DMS53 treated with DMSO at 0.1 percent for 48 hours (cell line): ENCODE measurements around the gene TIE1.

Source experiments
- DNase-seq: peaks from one replicate; lab custom pipeline; 2025; ENCODE audit not compliant: unreplicated experiment; lab: John Stamatoyannopoulos, UW

The TIE1 gene

DNA sequence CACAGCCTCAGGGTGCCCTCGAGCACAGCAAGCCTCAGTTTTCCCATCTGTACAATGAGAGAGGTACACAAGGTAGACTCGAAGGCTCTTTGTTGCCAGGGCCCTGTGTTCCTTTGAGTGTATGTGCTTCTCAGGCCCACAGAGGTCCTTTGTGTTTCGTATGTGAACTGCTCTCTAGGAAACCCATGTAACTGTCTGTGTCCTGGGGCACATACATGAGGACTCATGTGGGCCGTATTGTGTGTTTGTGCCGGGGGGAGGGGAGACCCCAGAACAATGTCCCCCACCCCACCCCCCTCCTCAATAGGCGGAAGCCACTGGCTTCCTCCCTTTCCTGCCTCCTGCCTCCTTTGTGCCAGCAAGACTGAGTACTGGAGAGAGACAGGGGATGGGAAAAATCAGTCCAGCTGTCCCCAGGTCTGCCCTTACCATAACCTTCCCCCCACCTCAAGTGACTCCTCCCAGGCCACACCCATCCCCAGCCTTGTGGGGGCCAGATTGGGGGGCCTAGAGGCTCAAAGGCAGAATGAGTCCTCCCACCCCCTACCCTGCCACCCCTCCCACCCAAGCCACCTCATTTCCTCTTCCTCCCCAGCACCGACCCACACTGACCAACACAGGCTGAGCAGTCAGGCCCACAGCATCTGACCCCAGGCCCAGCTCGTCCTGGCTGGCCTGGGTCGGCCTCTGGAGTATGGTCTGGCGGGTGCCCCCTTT, at the start of gene TIE1:
Gene TIE1 (plus strand): TSS at position 605 of the 717 bp plus-strand sequence. CDS start 90 bp downstream, at position 695.
- DNase-seq: no peak

DNA sequence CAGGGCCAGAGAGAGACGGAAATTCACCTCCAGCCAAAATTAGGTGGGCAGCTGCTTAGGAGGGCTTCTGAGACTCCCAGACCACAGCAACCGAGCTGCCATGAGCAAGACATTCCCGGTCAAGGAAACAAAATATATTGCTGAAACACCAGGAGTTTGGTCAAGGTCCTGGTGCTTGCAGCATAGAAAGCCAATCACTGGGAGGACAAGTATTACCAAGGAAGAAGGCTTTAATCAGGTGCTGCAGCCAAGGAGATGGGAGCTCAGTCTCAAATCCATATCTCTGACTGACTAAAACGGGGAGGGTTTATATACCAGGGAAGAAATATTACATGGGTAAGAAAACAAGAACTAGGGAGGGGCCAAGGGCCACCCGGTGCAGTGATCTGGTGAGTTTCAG, 49.8 kb upstream of the TIE1 start:
- DNase-seq: no peak

DNA sequence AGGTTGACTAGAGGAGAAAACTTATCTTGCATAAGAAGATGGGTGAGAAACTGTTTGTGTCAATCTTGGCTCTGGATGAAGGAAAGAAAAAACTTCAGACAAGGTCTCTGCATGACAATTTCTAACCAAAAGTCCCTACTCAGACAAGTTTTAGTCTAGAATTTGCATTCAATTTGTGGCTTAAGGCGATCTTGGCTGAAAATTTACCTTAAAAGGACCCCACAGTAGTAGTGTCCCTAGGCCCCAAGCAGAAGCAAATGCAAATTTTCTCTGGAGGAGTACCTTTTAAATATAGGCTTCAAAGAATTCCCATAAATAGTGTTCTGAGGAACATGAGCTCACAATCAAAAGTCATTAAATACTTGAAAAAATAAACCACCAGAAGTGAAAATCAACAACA, 48.6 kb upstream of the TIE1 start:
- no peak for DNase-seq

DNA sequence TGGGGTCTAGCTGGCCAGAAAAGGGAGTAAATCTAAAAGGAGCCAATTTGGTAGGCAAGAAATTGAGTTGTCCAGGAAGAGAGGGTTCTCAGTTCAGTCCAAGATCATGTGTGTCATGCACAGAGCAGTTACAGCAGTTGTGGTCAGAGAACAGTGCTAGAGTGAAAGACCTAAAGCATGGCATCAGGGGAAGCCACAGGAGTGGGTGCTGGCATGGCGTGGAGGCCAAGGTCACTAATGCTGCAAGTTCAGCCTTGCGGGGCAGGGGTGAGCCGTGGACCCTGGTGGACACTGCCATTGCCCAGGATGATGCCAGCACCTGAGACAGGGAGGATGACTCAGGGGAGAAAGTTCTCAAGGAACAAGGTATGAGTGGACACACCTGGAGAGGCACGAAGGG, 47.6 kb upstream of the TIE1 start:
- DNase-seq: no peak

DNA sequence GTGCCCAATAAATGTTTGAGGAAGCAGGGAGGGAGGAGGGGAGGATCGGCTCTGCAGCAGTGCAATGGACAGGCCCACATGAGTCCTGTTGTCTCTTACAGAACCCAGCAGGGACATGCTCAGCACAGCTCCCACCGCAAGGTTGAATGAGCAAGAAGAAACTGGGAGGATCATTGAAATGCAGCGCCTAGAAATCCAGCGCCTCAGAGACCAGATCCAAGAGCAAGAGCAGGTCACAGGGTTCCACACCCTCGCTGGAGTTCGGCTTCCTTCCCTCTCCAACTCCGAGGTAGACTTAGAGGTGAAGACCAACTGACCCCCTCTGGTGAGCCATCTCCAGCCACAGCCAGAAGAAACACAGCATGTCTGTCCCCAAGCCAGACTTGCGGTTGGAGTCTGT, 46.9 kb upstream of the TIE1 start:
- DNase-seq: no peak

DNA sequence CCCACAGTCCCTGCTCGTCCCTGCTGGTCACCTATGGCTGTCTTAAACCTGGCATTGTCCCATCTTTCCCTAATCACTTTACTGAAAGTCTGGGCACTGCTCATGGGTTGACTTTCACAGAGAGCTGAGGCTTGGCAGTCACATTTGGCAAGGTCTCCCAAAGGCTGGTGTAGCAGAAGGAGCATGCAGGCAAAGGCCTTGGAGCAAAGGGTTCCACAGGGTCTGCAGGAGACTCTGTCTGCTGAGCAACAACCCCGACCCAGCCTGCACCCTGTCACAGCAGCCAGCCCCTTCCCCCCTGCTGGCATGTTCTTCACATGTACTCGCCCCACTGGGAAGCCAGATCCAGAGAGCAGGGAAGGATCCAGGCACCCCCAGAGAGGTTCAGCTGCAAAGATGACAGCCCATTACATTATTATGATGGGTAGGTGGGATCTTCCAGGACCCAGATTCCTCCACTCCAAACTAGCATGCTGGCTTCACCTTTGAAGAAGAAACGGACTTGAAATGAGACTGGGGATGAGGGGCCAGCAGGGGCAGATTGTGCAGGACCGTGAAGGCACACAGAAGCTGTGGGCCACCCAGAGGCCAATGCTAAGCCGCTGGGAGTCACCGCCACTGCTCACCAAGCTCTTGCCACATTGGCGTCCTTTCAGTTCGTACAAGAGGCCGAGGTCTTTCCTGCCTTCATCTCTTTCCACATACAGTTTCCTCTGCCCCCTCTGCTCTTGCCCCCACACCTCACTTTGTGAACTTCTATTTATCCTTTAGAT, 45.2 kb upstream of the TIE1 start:
- no peak for DNase-seq

DNA sequence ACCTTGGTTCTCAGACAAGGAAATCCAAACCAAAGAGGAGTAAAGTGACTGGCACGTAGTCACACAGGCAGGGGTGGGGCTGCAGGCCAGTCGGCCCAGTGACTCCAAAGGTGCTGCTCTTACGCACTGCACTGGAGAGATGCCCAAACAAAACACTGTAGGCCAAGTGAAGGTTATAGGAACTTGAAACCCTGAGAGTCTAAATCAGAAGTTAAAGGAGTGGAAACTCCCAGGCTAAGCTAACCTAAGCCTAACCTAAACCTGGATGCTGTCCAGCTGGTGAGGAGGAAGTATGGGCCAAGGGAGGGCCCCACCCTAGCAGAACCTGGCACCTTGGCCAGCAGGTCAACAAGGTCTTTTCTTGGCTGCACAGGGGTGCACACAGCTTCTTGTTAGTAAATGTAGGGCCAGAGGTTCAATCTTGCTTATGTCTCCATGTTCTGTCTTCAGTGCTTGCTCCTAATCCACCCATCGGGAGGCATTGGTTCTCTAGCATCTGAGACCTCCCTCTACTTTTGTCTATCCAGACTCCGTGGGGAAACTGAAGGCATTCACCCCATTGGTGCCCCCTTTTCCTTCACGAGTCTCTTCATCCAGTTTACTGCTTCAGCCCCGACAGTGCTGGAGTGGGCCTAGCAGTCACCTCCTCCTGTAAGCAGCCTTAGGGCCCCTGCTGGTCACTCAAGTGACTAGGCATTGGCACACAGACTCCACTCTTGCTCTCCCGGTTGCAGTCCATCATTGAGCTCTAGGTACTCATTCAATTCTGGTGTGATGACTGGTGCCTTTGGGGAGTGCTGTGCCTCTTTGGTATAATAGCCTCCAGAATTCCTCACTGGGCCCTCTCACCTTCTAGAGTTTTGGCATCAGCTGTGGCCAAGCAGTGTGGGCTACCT, 43.9 kb upstream of the TIE1 start:
- DNase-seq: no peak

DNA sequence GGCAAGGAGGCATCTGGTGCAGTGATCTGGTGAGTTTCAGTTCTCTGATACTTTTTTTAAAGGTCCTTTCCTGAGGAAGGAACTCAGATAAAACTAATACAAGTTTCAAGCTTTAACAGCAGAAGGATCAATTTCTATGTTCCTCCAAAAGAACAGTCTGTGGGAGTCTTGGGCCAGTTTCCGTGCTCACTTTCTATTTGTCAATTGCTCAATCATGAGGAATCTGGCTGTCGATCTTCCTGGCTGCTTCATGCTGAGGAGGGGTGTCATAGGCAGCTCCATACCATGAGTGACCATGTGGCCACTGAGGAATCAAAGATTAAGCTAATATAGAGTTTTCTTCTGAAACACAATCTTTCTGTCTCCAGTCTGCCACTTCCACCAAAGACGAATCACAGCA, 42.4 kb upstream of the TIE1 start:
- DNase-seq: no peak

DNA sequence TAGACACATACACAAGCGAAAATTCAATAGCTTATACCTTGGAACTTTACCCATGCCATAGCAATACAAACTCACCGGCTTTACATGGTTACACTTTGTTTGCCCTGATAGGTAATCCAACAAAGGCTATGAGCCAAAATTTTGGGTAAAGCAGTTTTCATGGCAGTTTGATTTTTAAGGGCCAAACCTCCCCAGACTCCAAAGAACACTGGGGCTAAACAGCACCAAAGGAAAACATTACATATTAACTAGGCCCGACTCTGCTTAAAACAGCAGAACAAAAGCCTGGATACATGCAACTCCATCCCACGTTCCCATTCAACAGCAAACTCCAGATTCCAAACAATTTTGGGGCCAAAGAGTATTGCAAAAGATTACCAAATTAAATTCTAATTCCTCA, 35.4 kb upstream of the TIE1 start:
- DNase-seq: no peak

DNA sequence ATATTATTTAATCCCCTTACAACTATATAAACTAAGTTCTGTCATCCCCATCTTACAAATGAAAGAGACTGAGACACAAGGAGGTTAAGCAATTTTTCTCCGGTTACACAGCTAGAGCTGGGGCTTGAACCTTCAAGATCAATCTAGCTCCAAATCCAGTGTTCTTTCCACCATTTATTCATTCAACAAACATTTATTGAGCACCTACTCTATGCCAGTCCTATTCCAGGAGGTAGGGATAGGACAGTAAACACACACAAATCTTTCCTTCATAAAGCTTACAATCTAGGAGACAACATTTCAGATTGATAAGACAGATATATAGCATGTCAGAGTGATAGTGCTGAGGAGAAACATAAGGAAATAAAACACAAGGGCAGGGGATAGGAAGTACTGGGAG, 33.9 kb upstream of the TIE1 start:
- DNase-seq: no peak

DNA sequence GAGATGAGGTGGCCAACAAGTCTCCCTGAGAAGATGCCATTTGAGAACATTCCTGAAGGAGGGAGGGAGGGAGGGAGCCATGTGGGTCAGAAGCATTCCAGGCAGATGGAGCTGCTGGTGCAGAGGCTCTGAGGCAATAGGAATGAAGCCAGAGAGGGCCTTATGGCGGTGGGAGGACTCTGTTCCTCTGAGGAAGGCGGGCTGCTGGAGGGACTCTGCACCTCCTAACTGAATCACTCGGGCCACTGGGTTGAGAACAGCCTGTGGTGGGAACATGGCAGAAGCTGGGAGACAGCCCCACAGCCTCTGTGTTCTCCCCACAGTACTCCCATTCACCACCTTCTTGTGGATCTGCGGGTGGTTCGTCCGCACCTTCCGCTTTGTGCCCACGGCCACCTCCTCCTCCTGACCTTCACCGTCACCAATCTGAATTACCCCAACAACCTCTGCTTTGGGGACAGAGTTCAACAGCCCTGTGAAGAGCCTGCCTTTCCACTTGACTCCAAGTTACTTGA, 33.4 kb upstream of the TIE1 start:
- DNase-seq: no peak

DNA sequence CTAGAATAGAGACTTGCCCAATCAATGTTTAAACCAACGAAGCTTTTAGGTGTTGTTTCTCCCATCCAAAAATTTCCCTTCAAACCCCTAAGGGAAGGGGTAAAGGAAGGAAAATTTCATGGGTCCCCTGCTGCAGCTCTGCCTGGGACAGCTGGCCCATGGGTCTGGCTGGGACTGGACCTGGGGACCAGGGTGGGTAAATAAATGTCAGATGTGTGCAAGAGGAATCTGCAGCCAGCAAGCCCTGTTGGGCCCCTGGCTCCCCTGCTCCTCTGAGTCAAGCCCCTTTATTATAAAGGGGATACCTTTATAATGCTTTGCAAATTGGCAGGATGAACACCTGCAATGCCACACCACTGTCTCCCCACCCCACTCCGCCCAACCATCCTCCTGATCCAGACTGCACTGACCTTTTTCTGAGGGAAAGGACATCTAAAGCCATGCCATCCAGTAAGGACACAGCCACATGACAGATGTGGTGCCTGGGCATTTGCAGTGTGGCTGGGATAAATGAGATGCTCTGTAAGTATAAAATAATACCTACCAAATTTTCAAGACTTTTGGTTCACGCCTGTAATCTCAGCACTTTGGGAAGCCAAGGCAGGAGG, 32.9 kb upstream of the TIE1 start:
- no peak for DNase-seq

DNA sequence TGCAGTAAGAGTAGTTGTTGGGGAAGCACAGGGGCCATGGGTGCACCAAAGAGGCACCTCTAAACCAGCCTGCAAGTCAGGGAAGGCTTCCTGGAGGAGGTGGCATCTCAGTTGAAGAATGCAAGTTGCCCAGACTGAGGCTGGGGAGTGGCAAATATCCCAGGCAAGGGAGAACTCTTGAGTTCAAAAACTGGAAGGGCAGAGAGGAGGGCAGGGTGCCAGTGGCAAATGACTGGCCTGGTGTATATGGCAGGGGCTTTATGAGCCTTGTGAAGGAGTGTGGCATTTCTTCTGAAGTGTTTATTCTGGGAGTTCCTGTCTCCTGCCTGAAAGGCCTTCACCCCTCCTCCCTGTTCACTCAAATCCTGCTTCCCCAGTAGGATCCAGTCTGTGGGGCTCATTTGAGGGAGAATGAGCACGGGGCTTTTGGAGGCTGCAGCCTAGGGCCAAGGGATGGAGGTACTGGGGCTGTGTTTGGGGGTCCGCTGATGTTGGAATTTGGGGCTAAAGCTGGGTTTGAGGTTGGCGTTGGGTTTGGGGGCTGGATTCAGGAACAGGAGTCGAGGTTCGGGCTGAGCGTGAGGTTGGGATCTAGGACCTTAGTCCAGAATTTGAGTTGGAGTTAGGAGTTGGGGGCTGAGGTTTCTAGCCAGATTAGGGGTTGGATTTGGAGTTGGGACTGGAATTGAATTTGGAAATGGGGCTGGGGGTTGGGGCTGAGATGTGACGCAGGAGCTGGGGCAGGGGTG, 31.0 kb upstream of the TIE1 start, which contains the start of gene TMEM125:
Gene TMEM125 (plus strand): TSS at position 357 of the 749 bp plus-strand sequence. CDS start 2,740 bp downstream, outside the sequence.
- peak; percentile 56 for DNase-seq

DNA sequence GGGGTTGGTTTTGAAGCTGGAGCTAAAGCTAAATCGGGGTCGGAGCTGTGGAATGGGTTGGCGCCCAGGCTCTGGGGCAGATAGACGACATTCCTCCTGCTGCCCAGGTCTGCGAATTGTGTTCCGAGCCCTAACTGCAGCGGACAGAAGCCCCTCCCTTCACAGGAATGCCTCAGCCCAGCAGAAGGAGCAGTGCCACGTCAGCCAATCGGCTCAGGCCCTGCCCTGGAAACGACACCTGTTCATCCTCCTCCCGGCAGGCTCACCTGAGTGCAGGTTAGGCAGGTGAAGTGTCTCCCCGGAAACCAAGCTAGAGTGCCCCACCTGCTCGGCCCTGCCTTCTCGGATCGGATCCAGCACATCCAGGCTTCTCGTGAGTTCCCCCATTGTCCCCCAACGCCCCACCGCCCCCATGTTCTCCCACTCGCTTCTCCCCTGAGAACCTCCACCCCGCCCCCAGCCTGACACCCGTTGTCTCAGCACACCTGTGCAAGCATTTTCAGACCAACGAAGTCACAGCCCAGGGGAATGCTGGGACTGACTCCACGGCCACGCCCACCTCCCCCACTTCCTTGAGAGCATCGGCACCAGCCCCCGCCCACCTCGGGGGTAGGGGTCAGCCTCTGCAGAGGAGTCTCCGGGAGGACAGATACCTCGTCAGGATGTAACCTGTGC, 30.2 kb upstream of the TIE1 start:
- DNase-seq: peak; percentile 92

DNA sequence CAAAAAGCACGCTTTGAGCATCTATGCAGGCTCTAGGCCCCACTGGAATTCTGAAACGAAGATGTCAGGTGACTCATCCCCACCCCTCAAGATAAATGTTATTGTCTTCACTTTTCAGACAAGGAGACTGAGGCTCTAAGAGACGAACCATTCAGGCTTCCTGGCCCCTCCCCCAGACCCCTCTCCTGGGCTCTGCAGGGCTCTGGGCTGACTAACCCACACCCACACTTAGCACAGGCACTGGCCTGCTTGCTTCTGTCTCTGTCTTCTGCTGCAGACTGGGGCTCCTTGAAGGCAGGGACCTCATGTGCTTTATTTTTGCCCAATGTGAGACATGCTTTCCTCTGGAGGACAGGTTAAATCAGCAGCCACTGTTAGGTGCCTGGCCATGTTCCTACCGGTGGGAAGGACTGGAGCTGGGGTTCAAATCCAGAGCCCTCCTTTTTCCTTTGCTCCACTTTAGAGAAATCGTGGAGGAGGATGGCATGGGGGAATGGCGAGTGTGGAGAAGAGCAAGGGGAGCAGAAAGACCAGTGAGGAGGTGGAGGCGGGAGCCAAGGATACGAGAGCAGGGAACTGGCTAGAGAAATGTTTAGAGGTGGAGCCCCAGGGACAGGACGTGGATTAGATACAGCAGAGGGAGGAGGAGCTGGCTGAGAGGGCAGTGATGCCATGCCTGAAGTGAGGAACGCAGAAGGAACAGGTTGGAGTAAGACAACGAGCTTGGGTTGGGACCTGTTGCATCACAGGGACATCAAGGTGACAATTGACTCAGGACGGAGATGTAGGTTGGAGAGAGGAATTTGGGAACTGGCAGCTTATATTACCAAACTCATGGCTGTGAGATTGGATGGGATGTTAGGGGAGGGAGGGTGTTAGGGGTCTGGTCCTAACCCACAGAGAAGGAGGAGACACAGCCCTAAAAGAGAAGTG, 29.3 kb upstream of the TIE1 start:
- DNase-seq: no peak

DNA sequence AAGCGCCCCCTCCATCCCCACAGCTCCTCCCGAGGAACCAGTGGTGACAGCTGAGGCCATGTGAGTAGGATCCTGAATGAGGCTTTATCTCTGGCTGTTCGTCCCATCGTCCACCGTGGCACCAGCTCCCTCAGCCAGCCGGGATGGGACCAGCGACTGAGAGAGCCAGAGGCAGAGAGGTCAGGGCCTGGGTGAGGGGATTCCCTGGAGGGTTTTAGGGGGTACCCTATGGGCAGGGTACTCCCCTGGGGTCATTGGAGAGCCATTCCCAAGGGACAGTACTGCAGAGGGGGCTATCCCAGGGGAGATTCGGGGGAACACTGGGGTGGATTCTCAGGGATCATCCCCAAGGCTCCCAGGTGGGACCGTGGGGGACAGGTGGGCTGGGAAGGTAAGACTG, 28.6 kb upstream of the TIE1 start:
- DNase-seq: no peak

DNA sequence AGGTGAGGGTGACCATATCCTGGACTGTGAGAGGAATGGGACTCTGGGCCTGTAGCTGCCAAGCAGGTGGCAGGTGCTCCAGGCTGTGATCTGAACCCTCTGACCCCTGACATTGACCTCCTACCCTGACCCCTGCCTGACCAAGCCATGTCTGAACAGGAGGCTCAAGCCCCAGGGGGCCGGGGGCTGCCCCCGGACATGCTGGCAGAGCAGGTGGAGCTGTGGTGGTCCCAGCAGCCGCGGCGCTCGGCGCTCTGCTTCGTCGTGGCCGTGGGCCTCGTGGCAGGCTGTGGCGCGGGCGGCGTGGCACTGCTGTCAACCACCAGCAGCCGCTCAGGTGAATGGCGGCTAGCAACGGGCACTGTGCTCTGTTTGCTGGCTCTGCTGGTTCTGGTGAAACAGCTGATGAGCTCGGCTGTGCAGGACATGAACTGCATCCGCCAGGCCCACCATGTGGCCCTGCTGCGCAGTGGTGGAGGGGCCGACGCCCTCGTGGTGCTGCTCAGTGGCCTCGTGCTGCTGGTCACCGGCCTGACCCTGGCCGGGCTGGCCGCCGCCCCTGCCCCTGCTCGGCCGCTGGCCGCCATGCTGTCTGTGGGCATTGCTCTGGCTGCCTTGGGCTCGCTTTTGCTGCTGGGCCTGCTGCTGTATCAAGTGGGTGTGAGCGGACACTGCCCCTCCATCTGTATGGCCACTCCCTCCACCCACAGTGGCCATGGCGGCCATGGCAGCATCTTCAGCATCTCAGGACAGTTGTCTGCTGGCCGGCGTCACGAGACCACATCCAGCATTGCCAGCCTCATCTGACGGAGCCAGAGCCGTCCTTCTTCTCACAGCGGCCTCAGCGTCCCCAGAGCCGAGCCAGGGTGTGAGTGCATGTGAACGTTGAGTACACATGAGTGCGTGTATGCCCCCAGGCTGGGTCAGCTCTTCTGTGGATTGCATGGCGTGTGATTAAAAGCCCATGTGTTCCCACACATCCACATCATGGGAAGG, 27.9 kb upstream of the TIE1 start:
- no peak for DNase-seq
